Natural killer cell (primary cell): ENCODE measurements around the gene PRSS53. TPM values are rescaled to one million over a fixed set of nuclear protein-coding genes. Genes with fewer than 3 reads are reported as not detected.

ENCODE experiments used
- ATAC-seq, 3 donors: fragments of 150-1000 bp in 2 of 3; fragments of 200-7000 bp in 1 of 3; cut with Tn5 transposase; 1 replicate in 1 of 3; 2 replicates in 2 of 3; pipeline ENCODE4 v1.10.0; 2021; ENCODE audit warnings: mild to moderate bottlenecking in 2 of 3, moderate library complexity in 2 of 3
- DNase-seq, 2 donors: peaks; one replicate each; pipeline versions ENCODE4 v3.0.0 to v3.0.0-alpha.2; 2013 to 2021; ENCODE audit warnings: mixed read lengths in 1 of 2
- H3K27ac ChIP-seq: one replicate; pipeline ENCODE4 v1.5.1; 2013; ENCODE audit warnings: mild to moderate bottlenecking, low read length
- H3K27me3 ChIP-seq: one replicate; pipeline ENCODE4 v1.6.1; 2013; ENCODE audit warnings: low read length; ENCODE audit not compliant: control insufficient read depth, insufficient read depth
- H3K36me3 ChIP-seq: one replicate; pipeline ENCODE4 v1.6.1; 2013; ENCODE audit warnings: low read length; ENCODE audit not compliant: control insufficient read depth, insufficient read depth
- H3K4me1 ChIP-seq: one replicate; pipeline ENCODE4 v1.6.1; 2013; ENCODE audit warnings: low read length; ENCODE audit not compliant: control insufficient read depth, insufficient read depth
- H3K4me3 ChIP-seq: one replicate; pipeline ENCODE4 v1.5.1; 2013; ENCODE audit warnings: low read length
- H3K9me3 ChIP-seq: one replicate; pipeline ENCODE4 v1.6.1; 2013; ENCODE audit warnings: low read length; ENCODE audit not compliant: control insufficient read depth, insufficient read depth
- H3K27ac Mint-ChIP-seq, 2 donors: one replicate each; pipeline ENCODE4 v1.8.0; 2022; ENCODE audit warnings: mild to moderate bottlenecking in 2 of 2, mixed read lengths in 2 of 2, moderate library complexity in 1 of 2
- H3K27me3 Mint-ChIP-seq, 2 donors: one replicate each; pipeline ENCODE4 v1.8.0; 2022; ENCODE audit warnings: low read depth in 2 of 2, mixed read lengths in 2 of 2
- H3K36me3 Mint-ChIP-seq: one replicate; pipeline ENCODE4 v1.8.0; 2022; ENCODE audit warnings: mixed read lengths
- H3K4me1 Mint-ChIP-seq, 2 donors: one replicate each; pipeline ENCODE4 v1.8.0; 2022; ENCODE audit warnings: mixed read lengths in 2 of 2
- H3K4me3 Mint-ChIP-seq: one replicate; pipeline ENCODE4 v1.8.0; 2022; ENCODE audit warnings: mild to moderate bottlenecking, moderate library complexity, mixed read lengths
- H3K9me3 Mint-ChIP-seq, 2 donors: one replicate each; pipeline ENCODE4 v1.8.0; 2022; ENCODE audit warnings: mixed read lengths in 2 of 2
- CTCF ChIP-seq: fragments of 200-600 bp; IDR thresholded peaks from one replicate; pipeline ENCODE4 v1.8.0; 2022; ENCODE audit warnings: antibody characterized with exemption
- WGBS: methylation state at CpG from one replicate; pipeline ENCODE4 v1.1.7; 2013; ENCODE audit warnings: missing lambda C conversion rate; ENCODE audit not compliant: insufficient coverage; 5-methylcytosine and 5-hydroxymethylcytosine counted together
- intact Hi-C: fragments of 100-400 bp; cut with micrococcal nuclease; formaldehyde crosslinking; loops from one replicate; pipeline ENCODE4 v1.14.2; 2022
- total RNA-seq, 4 donors: library from RNA; stranded (reverse); fragments of 120-200 nt in 1 of 4; gene quantifications; one replicate each; pipeline versions ENCODE4 v1.2.3 to v1.2.4, GENCODE V29; 2013 to 2022

PRSS53 gene
- total RNA-seq, 3 donors from 2014 or later (not counting 1 experiment from before 2014, with no cell fraction given): 4.3 to 7.4 (median 5.1) TPM

GRCh38 chr16:31128711-31129567, 40.2 kb upstream of the PRSS53 start:
- no peak for TF ChIP-seq CTCF
- Histone ChIP-seq H3K27ac (peak overlapping the region; percentile 74), H3K36me3 (peaks cover 51% of the 10 kb centered on the region), H3K4me1 (peaks cover 41% of the 10 kb centered on the region), H3K4me3 (no peak overlapping the region), H3K9me3 (no peaks in the 10 kb centered on the region), H3K27me3 (no peaks in the 10 kb centered on the region)
- Mint-ChIP-seq H3K9me3 (no peaks in the 10 kb centered on the region), H3K4me3 (no peak overlapping the region), H3K27ac (peak overlapping the region; percentile 31 to 64), H3K27me3 (no peaks in the 10 kb centered on the region), H3K4me1 (peaks cover 0 to 8% of the 10 kb centered on the region in 2 donors), H3K36me3 (no peaks in the 10 kb centered on the region)
- intact Hi-C loops: no loop called here
- DNase-seq (no peak), ATAC-seq (peak; percentile 64 to 94 (median 66))
- WGBS: 48% methylated on average over 14 of the region's 14 CpGs

- Histone ChIP-seq H3K4me1 (peaks cover 38% of the 10 kb centered on the region), H3K27me3 (no peaks in the 10 kb centered on the region), H3K4me3 (no peak overlapping the region), H3K36me3 (peaks cover 56% of the 10 kb centered on the region), H3K9me3 (no peaks in the 10 kb centered on the region), H3K27ac (no peak overlapping the region)
- intact Hi-C loops: no loop called here
- Mint-ChIP-seq H3K9me3 (no peaks in the 10 kb centered on the region), H3K27me3 (no peaks in the 10 kb centered on the region), H3K4me1 (peaks cover 0 to 8% of the 10 kb centered on the region in 2 donors), H3K27ac (peak overlapping the region in 1 of 2 donors; percentile 49), H3K4me3 (no peak overlapping the region), H3K36me3 (no peaks in the 10 kb centered on the region)
- no peak for TF ChIP-seq CTCF
- ATAC-seq (no peak), DNase-seq (no peak)
- 97% methylated on average over 13 of the region's 13 CpGs for WGBS
Observed at GRCh38 chr16:31127182-31127581, 38.4 kb upstream of the PRSS53 start.

DNA sequence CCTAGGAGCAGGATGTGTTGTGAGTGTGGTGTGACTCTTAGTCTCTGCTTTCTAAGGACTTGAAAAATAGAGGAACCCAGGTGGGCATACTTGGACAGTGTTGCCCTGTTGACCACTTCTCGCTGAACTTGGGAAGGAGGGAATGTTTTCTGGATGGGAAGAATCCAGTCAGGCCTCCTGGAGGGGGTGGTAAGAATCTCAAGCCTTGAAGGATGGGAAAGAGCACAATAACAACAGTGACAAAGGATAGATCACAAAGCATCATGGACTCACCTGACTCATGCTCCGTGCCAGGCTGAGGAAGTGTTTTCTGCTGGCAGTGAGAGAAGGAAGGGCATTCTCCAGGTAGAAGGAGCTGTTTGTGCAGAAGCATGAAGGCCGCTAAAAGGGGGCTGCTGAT, 37.1 kb upstream of the PRSS53 start:
- Histone ChIP-seq H3K36me3 (peaks cover 56% of the 10 kb centered on the region), H3K4me3 (no peak overlapping the region), H3K4me1 (peaks cover 38% of the 10 kb centered on the region), H3K27ac (no peak overlapping the region), H3K9me3 (no peaks in the 10 kb centered on the region), H3K27me3 (no peaks in the 10 kb centered on the region)
- DNase-seq (no peak), ATAC-seq (no peak)
- Mint-ChIP-seq H3K9me3 (no peaks in the 10 kb centered on the region), H3K27ac (peak overlapping the region in 1 of 2 donors; percentile 59), H3K27me3 (no peaks in the 10 kb centered on the region), H3K4me1 (peaks cover 0 to 8% of the 10 kb centered on the region in 2 donors), H3K4me3 (no peak overlapping the region), H3K36me3 (peaks cover 3% of the 10 kb centered on the region)
- TF ChIP-seq CTCF: no peak
- whole genome bisulfite sequencing: 94% methylated on average over 3 of the region's 3 CpGs
- intact Hi-C loops: no loop called here
